Left ventricle myocardium inferior (tissue), 1 donor: Measurements from ENCODE around the gene ST7. TPM values are rescaled to one million over a fixed set of nuclear protein-coding genes. Genes with fewer than 3 reads are reported as not detected.

ENCODE experiments used
- DNase-seq: peaks from one replicate; pipeline ENCODE4 v3.0.0-alpha.2; 2020
- H3K27ac ChIP-seq: fragments of 200-600 bp; replicated peaks from 2 replicates; pipeline ENCODE4 v1.8.0; 2021
- H3K27me3 ChIP-seq: fragments of 200-600 bp; 2 replicates; pipeline ENCODE4 v1.8.0; 2021; ENCODE audit warnings: low read depth
- H3K36me3 ChIP-seq: fragments of 200-600 bp; 2 replicates; pipeline ENCODE4 v1.8.0; 2021
- H3K4me1 ChIP-seq: fragments of 200-600 bp; 2 replicates; pipeline ENCODE4 v1.8.0; 2021
- H3K4me3 ChIP-seq: fragments of 200-600 bp; 2 replicates; pipeline ENCODE4 v1.8.0; 2021; ENCODE audit warnings: mild to moderate bottlenecking, moderate library complexity
- H3K9me3 ChIP-seq: fragments of 200-600 bp; replicated peaks from 2 replicates; pipeline ENCODE4 v1.8.0; 2021
- CTCF ChIP-seq: fragments of 200-600 bp; IDR thresholded peaks from 2 replicates; pipeline ENCODE4 v1.8.0; 2021; ENCODE audit warnings: antibody characterized with exemption, mild to moderate bottlenecking, borderline replicate concordance
- intact Hi-C: fragments of 100-400 bp; cut with micrococcal nuclease; formaldehyde crosslinking; loops from one replicate; pipeline ENCODE4 v1.11.0; 2022
- total RNA-seq: library from RNA; stranded (reverse); fragmentation: NEBNext Ultra II Directional; extraction: Animal tissue kit (Norgen Biotek cat#: 25700); gene quantifications from one replicate; pipeline ENCODE4 v1.2.1, GENCODE V29; 2021
- donor health status: DM: no; HTN: yes; CAD: no; lungs with severe emphysema.

ST7 gene
- total RNA-seq, 1 donor from 2014 or later: 28.5 TPM

GRCh38 chr7:117195361-117196029, 242.2 kb downstream of the ST7 start:
- Histone ChIP-seq H3K27me3 (no peaks in the 10 kb centered on the region), H3K4me3 (no peak overlapping the region), H3K4me1 (peaks cover 11% of the 10 kb centered on the region), H3K27ac (no peak overlapping the region), H3K9me3 (no peaks in the 10 kb centered on the region), H3K36me3 (peaks cover 5% of the 10 kb centered on the region)
- no peak for TF ChIP-seq CTCF
- DNase-seq: no peak
- intact Hi-C loops: no loop called here

GRCh38 chr7:117200132-117200531, 246.8 kb downstream of the ST7 start:
- no peak for TF ChIP-seq CTCF
- Histone ChIP-seq H3K4me3 (no peak overlapping the region), H3K4me1 (peaks cover 20% of the 10 kb centered on the region), H3K36me3 (no peaks in the 10 kb centered on the region), H3K27me3 (no peaks in the 10 kb centered on the region), H3K9me3 (no peaks in the 10 kb centered on the region), H3K27ac (no peak overlapping the region)
- intact Hi-C loops: no loop called here
- DNase-seq: no peak

GRCh38 chr7:117200786-117201458, 247.6 kb downstream of the ST7 start:
- Histone ChIP-seq H3K9me3 (no peaks in the 10 kb centered on the region), H3K27ac (no peak overlapping the region), H3K4me3 (no peak overlapping the region), H3K27me3 (no peaks in the 10 kb centered on the region), H3K36me3 (no peaks in the 10 kb centered on the region), H3K4me1 (peaks cover 20% of the 10 kb centered on the region)
- DNase-seq: no peak
- TF ChIP-seq CTCF: no peak
- intact Hi-C loops: no loop called here

- no peaks in the 10 kb centered on the region for H3K36me3 ChIP-seq
- H3K27me3 ChIP-seq: no peaks in the 10 kb centered on the region
- no peak for DNase-seq
- H3K27ac ChIP-seq: no peak overlapping the region
- H3K4me1 ChIP-seq: peaks cover 14% of the 10 kb centered on the region
- H3K4me3 ChIP-seq: no peak overlapping the region
- intact Hi-C loops: no loop called here
- H3K9me3 ChIP-seq: no peaks in the 10 kb centered on the region
- TF ChIP-seq CTCF: no peak
Observed at GRCh38 chr7:117202511-117202910, 249.2 kb downstream of the ST7 start.

GRCh38 chr7:117203205-117203604, 249.9 kb downstream of the ST7 start:
- intact Hi-C loops: no loop called here
- H3K27ac ChIP-seq: no peak overlapping the region
- H3K4me3 ChIP-seq: no peak overlapping the region
- no peaks in the 10 kb centered on the region for H3K27me3 ChIP-seq
- no peaks in the 10 kb centered on the region for H3K9me3 ChIP-seq
- no peaks in the 10 kb centered on the region for H3K36me3 ChIP-seq
- peaks cover 10% of the 10 kb centered on the region for H3K4me1 ChIP-seq
- no peak for TF ChIP-seq CTCF
- no peak for DNase-seq
